HG03045 (cell line): ENCODE results near the gene CCDC157.
A peak's percentile ranks its signal among the peaks of the same experiment; 100 is the strongest.
"Not testable (repeated sequence)": the region's sequence is repeated elsewhere in the genome, so short reads cannot be mapped to it uniquely, and the experiment has no call there.

Experiments
- ATAC-seq: cut with Tn5 transposase; IDR thresholded peaks from one replicate; pipeline ENCODE4 v1.9.1; 2021; ENCODE audit warnings: mild to moderate bottlenecking, moderate library complexity; ENCODE audit not compliant: unreplicated experiment

Gene CCDC157

GRCh38 chr22:30325724-30326254 lies 31.0 kb upstream of the CCDC157 start:
- no peak for ATAC-seq

GRCh38 chr22:30326255-30326705 lies 30.5 kb upstream of the CCDC157 start:
- ATAC-seq: peak; percentile 24

- ATAC-seq: peak; percentile 82
Observed at GRCh38 chr22:30326706-30327362, 30.0 kb upstream of the CCDC157 start, which contains the start of gene TBC1D10A. TSS of gene TBC1D10A (minus strand) at chr22:30326941. CDS start at chr22:30326881, 60 bp downstream.

- ATAC-seq: no peak
Observed at GRCh38 chr22:30327864-30328345, 28.9 kb upstream of the CCDC157 start.

- no peak for ATAC-seq
Observed at GRCh38 chr22:30328466-30329049, 28.2 kb upstream of the CCDC157 start.

- no peak for ATAC-seq
Observed at GRCh38 chr22:30332551-30332950, 24.3 kb upstream of the CCDC157 start.

GRCh38 chr22:30332994-30333706 lies 23.7 kb upstream of the CCDC157 start:
- ATAC-seq: no peak

- no peak for ATAC-seq
Observed at GRCh38 chr22:30333707-30334087, 23.1 kb upstream of the CCDC157 start.

- ATAC-seq: no peak
Observed at GRCh38 chr22:30334646-30335045, 22.2 kb upstream of the CCDC157 start.

GRCh38 chr22:30335236-30335635 lies 21.6 kb upstream of the CCDC157 start:
- ATAC-seq: no peak

GRCh38 chr22:30336752-30337460 lies 19.9 kb upstream of the CCDC157 start:
- no peak for ATAC-seq

GRCh38 chr22:30337461-30337778 lies 19.4 kb upstream of the CCDC157 start:
- no peak for ATAC-seq

GRCh38 chr22:30338341-30338740 lies 18.5 kb upstream of the CCDC157 start:
- not testable (repeated sequence) for ATAC-seq

GRCh38 chr22:30338802-30339201 lies 18.0 kb upstream of the CCDC157 start:
- ATAC-seq: no peak

GRCh38 chr22:30340911-30341685 lies 15.7 kb upstream of the CCDC157 start:
- ATAC-seq: no peak

GRCh38 chr22:30344447-30345200 lies 12.2 kb upstream of the CCDC157 start:
- no peak for ATAC-seq

GRCh38 chr22:30347255-30347892 lies 9.4 kb upstream of the CCDC157 start:
- no peak for ATAC-seq

- no peak for ATAC-seq
Observed at GRCh38 chr22:30348404-30348803, 8.4 kb upstream of the CCDC157 start.

GRCh38 chr22:30348809-30349208 lies 8.0 kb upstream of the CCDC157 start:
- no peak for ATAC-seq
